NCI-H1436 treated with DMSO at 0.1 percent for 48 hours (cell line): ENCODE measurements around the gene LRMDA.
A peak's percentile ranks its signal among the peaks of the same experiment; 100 is the strongest.

Experiments
- DNase-seq: peaks from one replicate; lab custom pipeline; 2025; lab: John Stamatoyannopoulos, UW

LRMDA gene

GRCh38 chr10:75776738-75777504 is 345.5 kb downstream of the LRMDA start:
- DNase-seq = peak; percentile 31

DNA sequence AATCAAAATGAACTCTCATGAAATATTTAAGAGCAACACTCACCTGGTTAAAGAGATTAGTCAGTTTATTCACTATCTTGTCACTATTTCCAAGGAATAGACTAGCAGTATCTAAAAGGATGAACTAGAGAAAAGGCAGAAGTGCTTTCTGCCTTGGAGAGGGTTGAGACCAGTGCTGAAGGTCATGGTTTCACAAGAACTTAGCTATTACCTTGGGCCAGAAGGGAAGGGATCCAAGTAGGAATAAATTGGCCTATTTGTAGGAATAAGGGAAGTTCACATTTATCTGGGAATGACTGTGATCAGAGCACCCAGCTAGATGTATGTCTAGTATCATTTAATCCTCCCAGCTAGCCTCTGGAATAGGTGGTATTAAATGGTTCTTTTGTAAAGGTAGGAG is 347.2 kb downstream of the LRMDA start:
- no peak for DNase-seq

GRCh38 chr10:75779276-75779675 is 347.9 kb downstream of the LRMDA start:
- DNase-seq = no peak

DNA sequence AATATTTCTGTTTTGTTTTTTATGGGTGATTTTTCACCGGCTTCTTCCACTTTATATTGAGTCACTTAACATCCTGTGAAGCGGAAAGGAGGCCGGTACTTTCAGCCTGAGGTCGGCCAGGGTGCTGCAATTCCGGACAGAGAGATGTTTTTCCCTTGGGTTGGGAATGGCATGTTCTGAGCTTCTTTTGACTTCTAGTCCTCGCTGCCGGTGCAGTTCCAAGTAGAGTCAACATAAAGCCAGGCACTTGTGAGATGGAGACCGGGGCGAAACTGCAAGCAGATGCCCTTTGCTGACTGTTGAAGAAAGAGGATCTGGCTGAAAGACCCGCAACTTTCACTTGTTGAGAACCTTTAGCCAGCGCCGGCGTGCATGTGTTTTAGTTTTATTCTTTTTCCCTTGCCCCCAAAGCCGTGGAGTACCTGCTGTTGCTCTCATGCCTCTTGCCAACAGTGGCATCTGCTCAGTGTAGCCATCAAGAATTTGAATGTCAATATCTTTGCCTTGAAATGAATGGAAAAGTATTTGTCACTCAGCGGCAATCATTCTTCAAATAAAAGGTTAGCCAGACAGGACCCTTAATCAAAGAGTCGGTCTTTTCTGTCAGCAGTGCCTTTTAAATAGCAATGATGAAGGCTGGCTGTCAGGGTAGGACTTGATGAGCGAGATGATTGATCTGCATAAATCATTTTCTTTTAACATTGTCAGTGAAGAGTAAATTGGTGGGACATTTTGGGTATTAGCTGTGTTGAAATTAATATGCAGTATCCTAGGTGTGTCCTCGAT is 351.2 kb downstream of the LRMDA start:
- no peak for DNase-seq

GRCh38 chr10:75788394-75789205 is 357.2 kb downstream of the LRMDA start:
- DNase-seq = no peak

- no peak for DNase-seq
Observed at GRCh38 chr10:75793848-75794247, 362.4 kb downstream of the LRMDA start.

DNA sequence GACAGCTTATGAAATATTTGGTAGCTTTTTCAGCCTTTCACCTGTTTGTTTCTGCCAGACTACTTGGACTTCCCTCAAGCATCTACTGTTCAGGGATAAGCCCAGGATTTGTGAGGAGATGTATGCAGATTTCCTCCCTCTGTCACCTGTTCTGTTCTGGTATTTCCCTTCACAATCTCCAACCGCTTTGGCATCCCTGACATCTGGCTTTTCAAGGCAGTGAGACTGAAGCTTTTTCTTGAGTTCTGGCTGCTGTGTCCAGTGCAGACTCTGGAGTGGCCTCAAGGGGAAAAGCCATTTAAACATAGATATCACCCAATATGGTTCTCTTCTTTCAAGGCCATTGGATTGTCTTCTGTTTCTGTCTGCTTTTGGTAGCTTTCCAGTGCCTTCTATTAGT is 369.7 kb downstream of the LRMDA start:
- DNase-seq = no peak

- no peak for DNase-seq
Observed at GRCh38 chr10:75801661-75802060, 370.2 kb downstream of the LRMDA start.

DNA sequence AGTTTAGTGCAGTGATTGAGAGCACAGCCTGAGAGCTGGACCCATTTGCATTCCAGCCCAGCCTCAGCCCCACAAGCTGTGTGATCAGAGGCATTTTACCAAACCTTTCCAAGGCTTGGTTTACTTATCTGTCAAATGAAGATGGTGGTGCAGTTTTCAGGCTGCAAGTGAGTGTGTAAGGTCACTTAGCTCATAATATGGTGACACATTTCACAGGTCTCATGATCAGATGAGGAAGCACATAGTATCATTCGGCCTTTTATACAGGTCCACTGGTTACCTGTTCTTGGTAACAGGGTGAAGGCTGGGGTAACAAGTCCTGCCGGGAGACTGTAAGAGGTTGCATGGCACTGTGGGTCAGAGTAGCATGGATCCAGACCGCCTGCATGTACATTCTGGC is 371.7 kb downstream of the LRMDA start:
- DNase-seq = no peak

GRCh38 chr10:75803816-75804552 is 372.6 kb downstream of the LRMDA start:
- peak; percentile 83 for DNase-seq

DNA sequence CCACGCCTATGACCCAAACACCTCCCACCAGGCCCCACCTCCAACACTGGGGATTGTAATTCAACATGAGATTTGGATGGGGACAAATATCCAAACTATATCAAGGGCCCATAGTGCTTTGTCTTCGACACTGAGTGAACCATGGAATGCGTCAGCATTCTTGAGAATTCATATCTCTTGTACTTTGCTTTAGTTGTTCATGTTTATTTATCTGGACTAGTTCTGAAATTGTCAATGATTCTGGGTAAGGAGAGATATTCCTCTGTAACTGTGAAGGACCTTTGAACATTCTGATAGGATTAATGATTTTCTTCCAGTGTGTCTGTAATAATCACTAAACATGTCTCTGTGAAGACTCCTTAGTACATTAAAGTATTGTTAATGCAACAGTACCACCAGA is 374.8 kb downstream of the LRMDA start:
- DNase-seq = no peak

DNA sequence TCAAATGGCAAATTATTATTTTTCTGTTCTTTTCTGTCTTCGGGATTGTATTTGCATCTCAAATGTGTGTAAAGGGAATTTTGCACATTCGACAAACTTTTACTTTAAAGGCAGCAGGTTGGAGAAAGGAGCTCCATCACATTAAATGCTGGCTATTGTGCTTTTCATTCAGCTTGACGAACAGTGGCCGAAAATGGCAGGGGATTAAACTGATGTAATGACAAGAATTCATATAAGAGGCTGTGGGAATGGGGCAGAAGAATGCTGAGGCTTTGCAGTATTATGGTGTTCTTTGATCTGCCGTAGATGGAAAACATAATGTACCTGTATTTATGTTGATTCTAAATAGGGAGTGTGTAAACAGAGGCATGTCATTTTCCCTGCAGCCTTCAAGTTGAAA is 376.0 kb downstream of the LRMDA start:
- DNase-seq = no peak

DNA sequence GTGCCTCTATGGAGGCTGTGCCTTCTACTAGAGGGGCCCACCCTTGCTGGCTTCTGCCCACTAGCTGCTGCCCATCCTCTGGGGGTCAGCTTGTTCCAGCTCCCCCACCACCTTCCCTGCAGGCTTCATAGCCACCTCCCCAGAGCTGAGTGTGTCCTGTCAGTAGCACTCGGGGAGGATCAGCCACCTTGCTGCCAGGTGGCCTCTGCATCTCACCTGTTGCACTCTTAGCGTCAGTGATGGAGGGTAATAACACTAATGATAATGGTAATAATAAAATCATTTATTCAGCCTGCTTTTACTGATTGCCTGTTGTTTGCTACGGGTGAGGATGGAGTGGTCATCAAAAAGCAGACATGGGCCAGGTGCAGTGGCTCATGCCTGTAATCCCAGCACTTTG is 377.6 kb downstream of the LRMDA start:
- DNase-seq = no peak

- DNase-seq = no peak
Observed at GRCh38 chr10:75814014-75814413, 382.6 kb downstream of the LRMDA start.

DNA sequence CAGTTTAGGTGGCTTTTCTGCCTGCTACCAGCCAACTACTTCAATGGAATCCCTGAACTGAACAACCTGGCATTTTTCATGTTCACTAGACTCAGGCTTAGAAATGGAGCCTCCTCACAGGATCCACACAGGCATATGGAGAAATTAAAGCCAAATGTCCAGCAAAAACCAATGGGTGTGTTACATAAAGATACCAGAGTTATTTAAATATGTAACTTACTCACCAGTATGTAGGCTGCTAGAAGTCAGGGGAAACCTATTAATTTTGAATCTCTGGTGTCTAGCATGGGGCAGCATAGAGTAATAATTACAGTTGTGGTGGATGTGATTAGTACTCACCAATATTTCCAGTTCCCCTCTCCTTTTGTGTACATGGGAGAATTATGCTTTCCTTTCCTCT is 383.6 kb downstream of the LRMDA start:
- no peak for DNase-seq

DNA sequence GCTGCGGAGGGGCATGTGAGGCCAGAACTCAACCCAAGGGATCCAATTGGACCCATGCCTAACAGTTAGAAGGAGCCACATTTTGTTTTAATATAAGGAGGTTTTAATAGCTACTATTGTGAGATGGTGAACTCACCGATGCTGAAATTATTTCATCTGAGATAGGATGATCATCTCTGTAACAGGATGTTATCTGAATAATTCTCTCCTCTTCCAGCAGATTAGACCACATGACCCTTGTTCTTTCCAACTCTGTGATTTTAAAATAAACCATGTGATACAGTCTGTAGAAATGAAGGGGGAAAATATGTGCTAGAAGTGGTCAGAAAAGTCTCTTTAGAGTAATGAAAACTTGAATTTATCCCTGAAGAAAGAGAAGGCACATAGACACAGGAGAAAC is 385.8 kb downstream of the LRMDA start:
- DNase-seq = no peak

GRCh38 chr10:75818552-75818951 is 387.1 kb downstream of the LRMDA start:
- no peak for DNase-seq

- no peak for DNase-seq
Observed at GRCh38 chr10:75825235-75825634, 393.8 kb downstream of the LRMDA start.

DNA sequence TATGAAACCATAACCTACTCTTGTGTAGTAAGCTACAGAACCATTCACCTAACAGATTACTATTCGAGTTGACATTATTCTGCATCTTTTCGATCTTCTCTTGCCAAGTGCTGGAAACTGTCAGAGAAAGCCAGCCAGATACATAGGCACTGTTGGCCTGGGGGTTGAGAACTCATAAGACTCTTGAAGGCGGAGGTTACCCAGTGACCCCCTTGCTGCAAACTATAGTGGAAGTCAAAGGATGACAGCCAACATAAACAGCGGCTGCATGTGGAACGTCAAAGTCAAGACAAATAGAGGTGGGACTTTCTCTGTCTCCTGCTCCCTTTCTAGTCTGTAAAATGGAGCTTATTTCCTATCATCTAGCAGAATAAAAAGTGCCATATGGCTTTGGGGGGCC is 394.2 kb downstream of the LRMDA start:
- DNase-seq = no peak

- no peak for DNase-seq
Observed at GRCh38 chr10:75826846-75827245, 395.4 kb downstream of the LRMDA start.

GRCh38 chr10:75827587-75828021 is 396.2 kb downstream of the LRMDA start:
- no peak for DNase-seq

DNA sequence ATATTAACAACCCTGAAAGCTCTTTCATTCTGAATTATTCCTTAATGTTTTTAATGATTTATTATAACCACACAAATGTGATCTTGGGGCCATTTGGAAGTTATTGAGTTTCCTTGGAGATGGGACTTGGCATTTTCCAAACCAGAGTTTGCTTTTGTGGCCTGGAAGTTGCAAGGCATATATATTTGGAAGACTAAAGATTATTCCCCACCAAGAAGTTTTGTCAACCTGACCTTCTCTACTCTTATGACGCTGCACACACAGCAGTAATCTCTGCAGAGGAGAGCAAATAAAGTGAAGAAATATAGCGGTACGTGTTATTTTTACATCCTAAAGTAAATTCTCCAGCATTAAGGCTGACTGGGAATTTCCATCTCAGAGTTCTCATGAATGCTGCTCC is 397.0 kb downstream of the LRMDA start:
- no peak for DNase-seq
